ENCODE measurements around the gene HMGCS2.
"Not testable (repeated sequence)": the region's sequence is repeated elsewhere in the genome, so short reads cannot be mapped to it uniquely, and the experiment has no call there.

Gene HMGCS2

GRCh38 chr1:119791377-119791776, 22.7 kb upstream of the HMGCS2 start:
- TF ChIP-seq, protein P1, sequence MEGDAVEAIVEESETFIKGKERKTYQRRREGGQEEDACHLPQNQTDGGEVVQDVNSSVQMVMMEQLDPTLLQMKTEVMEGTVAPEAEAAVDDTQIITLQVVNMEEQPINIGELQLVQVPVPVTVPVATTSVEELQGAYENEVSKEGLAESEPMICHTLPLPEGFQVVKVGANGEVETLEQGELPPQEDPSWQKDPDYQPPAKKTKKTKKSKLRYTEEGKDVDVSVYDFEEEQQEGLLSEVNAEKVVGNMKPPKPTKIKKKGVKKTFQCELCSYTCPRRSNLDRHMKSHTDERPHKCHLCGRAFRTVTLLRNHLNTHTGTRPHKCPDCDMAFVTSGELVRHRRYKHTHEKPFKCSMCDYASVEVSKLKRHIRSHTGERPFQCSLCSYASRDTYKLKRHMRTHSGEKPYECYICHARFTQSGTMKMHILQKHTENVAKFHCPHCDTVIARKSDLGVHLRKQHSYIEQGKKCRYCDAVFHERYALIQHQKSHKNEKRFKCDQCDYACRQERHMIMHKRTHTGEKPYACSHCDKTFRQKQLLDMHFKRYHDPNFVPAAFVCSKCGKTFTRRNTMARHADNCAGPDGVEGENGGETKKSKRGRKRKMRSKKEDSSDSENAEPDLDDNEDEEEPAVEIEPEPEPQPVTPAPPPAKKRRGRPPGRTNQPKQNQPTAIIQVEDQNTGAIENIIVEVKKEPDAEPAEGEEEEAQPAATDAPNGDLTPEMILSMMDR (IDR thresholded peaks at IDR 0.05; ENCODE audit: control insufficient read depth, extremely low read depth, insufficient read depth), result no peak
- DNase-seq (ENCODE audit: low read depth), result no peak
- H3K4me3 ChIP-seq (ENCODE audit: low read depth, low read length), result no peak overlapping the region

DNA sequence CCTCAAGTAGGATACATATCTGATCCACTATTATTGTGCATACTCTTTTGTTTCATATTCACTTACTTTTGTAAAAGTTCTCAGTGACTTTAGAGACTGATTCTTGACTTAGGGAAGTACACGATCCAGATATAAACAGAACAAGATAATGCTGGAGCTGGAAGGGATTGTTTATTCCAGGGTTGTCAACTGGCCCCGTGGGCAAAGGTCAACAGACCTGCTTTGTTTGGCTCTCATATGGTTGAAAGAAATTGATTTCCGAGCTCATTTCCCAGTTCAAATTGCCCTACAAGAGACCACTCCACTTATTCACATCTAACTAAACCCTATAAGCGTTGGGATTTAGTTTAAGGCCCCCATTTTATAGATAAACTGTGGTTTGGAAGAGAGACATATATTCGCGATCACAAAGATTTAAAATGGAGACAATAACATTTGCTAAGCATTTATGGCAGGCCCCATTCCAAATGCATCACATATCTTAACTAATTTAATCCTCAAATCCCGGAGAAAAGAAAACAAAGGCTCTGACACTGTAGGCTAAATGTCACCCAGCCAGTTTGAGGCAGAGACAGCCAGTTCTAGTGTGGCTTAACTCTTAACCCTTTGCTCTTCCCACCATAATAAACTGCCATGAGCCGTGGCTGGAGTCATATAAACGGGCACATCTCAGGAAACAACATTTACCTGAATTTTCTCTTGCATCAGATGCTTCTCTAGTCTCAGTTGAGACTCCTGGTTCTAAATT, 21.9 kb upstream of the HMGCS2 start:
- TF ChIP-seq, protein P1 (IDR thresholded peaks at IDR 0.05; ENCODE audit: control insufficient read depth, extremely low read depth, insufficient read depth), result no peak
- DNase-seq (ENCODE audit: low read depth), result no peak
- H3K4me3 ChIP-seq (ENCODE audit: low read depth, low read length), result no peak overlapping the region

DNA sequence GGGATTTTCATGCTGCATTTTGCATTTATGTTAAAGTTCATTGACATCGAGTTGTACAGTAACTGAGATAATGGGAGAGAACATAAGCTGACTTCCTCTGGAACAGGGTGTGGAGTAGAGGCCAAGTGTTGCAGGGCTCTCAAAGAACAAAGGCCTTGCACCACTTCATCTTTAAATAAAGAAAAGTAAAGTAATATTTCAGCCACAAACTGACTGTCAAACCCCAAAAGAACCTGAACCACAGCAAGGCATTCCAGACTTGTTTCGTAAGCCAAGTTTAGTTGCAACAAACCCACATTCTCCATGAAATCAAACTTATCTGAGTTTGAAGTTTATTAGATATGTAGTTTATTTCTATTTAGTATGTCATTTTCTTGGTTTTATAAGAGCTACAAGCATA, 19.1 kb upstream of the HMGCS2 start:
- no peak for DNase-seq (ENCODE audit: low read depth)
- H3K4me3 ChIP-seq (ENCODE audit: low read depth, low read length), result no peak overlapping the region
- TF ChIP-seq, protein P1 (IDR thresholded peaks at IDR 0.05; ENCODE audit: control insufficient read depth, extremely low read depth, insufficient read depth), result no peak

- not testable (repeated sequence) for H3K4me3 ChIP-seq (ENCODE audit: low read depth, low read length); DNase-seq (ENCODE audit: low read depth)
These were observed 17.9 kb upstream of the HMGCS2 start for GRCh38 chr1:119786473-119787050.

DNA sequence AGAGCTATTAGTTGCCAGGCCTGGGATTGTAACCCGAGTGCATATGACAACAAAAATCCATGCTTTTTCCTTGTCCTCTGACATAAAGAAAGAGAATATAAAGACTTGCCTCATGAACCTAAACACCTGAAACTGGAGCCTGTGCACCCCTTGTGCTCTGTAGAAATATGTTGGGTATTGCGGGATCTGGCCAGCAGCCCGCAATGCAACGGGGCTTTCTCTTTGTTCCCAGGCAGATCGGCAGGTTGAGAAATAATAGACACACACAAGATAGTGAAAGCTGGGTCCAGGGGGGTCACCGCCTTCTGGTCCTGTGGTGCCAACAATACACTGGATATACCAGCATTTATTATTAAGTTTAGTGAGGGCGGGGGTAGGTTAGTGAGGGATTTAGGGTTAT, 17.3 kb upstream of the HMGCS2 start:
- DNase-seq (ENCODE audit: low read depth); H3K4me3 ChIP-seq (ENCODE audit: low read depth, low read length): not testable (repeated sequence)

- DNase-seq (ENCODE audit: low read depth), result peak; percentile 50
- no peak overlapping the region for H3K4me3 ChIP-seq (ENCODE audit: low read depth, low read length)
- TF ChIP-seq, protein P1 (IDR thresholded peaks at IDR 0.05; ENCODE audit: control insufficient read depth, extremely low read depth, insufficient read depth), result no peak
These were observed 15.6 kb upstream of the HMGCS2 start for GRCh38 chr1:119784191-119784781.

- TF ChIP-seq, protein P1 (IDR thresholded peaks at IDR 0.05; ENCODE audit: control insufficient read depth, extremely low read depth, insufficient read depth), result no peak
- H3K4me3 ChIP-seq (ENCODE audit: low read depth, low read length), result no peak overlapping the region
- no peak for DNase-seq (ENCODE audit: low read depth)
These were observed 14.9 kb upstream of the HMGCS2 start for GRCh38 chr1:119783354-119784185.
